Muscle layer of duodenum (tissue), 2 donors: Measurements from ENCODE around the gene LASP1NB.
"Not testable (repeated sequence)": the region's sequence is repeated elsewhere in the genome, so short reads cannot be mapped to it uniquely, and the experiment has no call there.

Experiments used
- H3K27ac ChIP-seq: one replicate; pipeline ENCODE4 v1.7.0; 2013; ENCODE audit warnings: mild to moderate bottlenecking, low read length
- H3K27me3 ChIP-seq: one replicate; pipeline ENCODE4 v1.7.0; 2013; ENCODE audit warnings: low read depth, mild to moderate bottlenecking, control low read depth, low read length
- H3K36me3 ChIP-seq, 2 donors: one replicate each; pipeline ENCODE4 v1.7.0; 2013; ENCODE audit warnings: low read length in 2 of 2, control low read depth in 1 of 2, mild to moderate bottlenecking in 1 of 2; ENCODE audit not compliant: insufficient read depth in 2 of 2, control insufficient read depth in 1 of 2
- H3K4me1 ChIP-seq, 2 donors: one replicate each; pipeline ENCODE4 v1.7.0; 2013; ENCODE audit warnings: low read length in 2 of 2, mild to moderate bottlenecking in 2 of 2, control low read depth in 1 of 2, moderate library complexity in 1 of 2; ENCODE audit not compliant: insufficient read depth in 2 of 2, control insufficient read depth in 1 of 2
- H3K4me3 ChIP-seq, 2 donors: one replicate each; pipeline ENCODE4 v1.7.0; 2013; ENCODE audit warnings: low read length in 2 of 2, low read depth in 1 of 2, mild to moderate bottlenecking in 1 of 2
- H3K9me3 ChIP-seq, 2 donors: one replicate each; pipeline ENCODE4 v1.7.0; 2013; ENCODE audit warnings: low read length in 2 of 2, control low read depth in 1 of 2, mild to moderate bottlenecking in 1 of 2; ENCODE audit not compliant: control insufficient read depth in 1 of 2
- donor health status: healthy.

Gene LASP1NB

DNA sequence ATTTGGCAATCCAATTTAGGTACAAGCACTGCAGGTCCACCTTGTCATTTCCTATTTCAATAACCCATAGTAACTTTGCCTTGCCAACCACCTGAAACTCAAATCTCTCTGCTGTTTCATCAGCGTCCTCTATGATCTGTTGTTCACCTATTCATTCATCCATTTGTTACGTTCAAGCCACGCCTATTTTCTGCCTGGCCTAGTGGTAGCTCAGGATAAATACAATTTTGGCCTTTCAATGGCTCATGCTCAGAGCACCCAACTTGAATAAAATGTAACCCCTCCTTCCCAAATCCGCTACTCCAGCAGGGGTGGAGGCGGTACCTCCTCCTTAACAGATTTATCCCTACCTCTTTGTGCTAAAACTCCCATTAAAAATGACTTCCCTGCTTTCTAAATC is 45.4 kb downstream of the LASP1NB start:
- Histone ChIP-seq H3K36me3 (no peaks in the 10 kb centered on the region), H3K9me3 (no peaks in the 10 kb centered on the region), H3K4me1 (no peaks in the 10 kb centered on the region), H3K27me3 (no peaks in the 10 kb centered on the region), H3K4me3 (no peak overlapping the region), H3K27ac (no peak overlapping the region)

DNA sequence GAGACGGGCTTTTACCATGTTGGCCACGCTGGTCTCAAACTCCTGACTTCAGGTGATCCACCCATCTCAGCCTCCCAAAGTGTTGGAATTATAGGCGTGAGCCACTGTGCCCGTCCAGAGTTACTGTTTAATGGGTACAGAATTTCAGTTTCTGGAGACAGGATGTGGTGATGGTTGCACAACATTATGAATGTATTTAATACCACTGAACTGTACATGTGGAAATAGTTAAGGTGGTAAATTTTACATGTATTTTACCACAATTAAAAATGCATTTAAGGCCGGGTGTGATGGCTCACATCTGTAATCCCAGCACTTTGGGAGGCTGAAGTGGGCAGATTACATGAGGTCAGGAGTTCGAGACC is 50.8 kb downstream of the LASP1NB start:
- not testable (repeated sequence) for H3K27ac ChIP-seq, H3K9me3 ChIP-seq, H3K27me3 ChIP-seq, H3K4me3 ChIP-seq, H3K4me1 ChIP-seq, H3K36me3 ChIP-seq

DNA sequence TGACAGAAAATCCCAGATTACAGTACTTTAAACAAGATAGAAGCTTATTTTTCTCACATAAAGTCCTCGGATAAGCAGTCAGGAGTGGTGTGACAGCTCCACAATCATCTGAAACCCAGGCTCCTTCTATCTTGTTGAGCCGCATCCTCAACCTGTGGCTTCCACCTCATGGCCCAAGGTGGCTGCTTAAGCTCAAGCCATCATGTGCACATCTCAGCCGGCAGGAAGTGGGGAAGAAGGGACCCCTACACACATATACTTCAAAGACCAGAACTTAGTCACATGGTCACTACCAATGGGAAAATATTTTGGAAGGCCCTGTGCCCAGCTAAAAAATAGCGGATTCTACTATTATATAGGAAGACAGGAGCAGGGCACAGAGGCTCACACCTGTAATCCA is 52.8 kb downstream of the LASP1NB start:
- Histone ChIP-seq H3K36me3 (no peaks in the 10 kb centered on the region), H3K27me3 (no peaks in the 10 kb centered on the region), H3K4me3 (no peak overlapping the region), H3K27ac (no peak overlapping the region), H3K4me1 (no peaks in the 10 kb centered on the region), H3K9me3 (no peaks in the 10 kb centered on the region)
